Activated CD4-positive, CD25-positive, alpha-beta regulatory T cell treated with anti-CD3 and anti-CD28 coated beads, Interleukin-2, amount 50 U/mL, for 16 hours (primary cell): ENCODE measurements around the gene PTPRN2.
"Not testable (repeated sequence)": the region's sequence is repeated elsewhere in the genome, so short reads cannot be mapped to it uniquely, and the experiment has no call there.

Source experiments
- DNase-seq: peaks from one replicate; pipeline ENCODE4 v3.0.0-alpha.2; 2020; ENCODE audit warnings: low read depth, low spot score

The PTPRN2 gene

GRCh38 chr7:157707983-157708918 is 879.4 kb downstream of the PTPRN2 start:
- no peak for DNase-seq

GRCh38 chr7:157704365-157704764 is 883.3 kb downstream of the PTPRN2 start:
- DNase-seq: no peak

- DNase-seq: no peak
These were observed 884.0 kb downstream of the PTPRN2 start for GRCh38 chr7:157703534-157704195.

- no peak for DNase-seq
These were observed 884.5 kb downstream of the PTPRN2 start for GRCh38 chr7:157703131-157703530.

GRCh38 chr7:157702311-157703023 is 885.2 kb downstream of the PTPRN2 start:
- no peak for DNase-seq

GRCh38 chr7:157701395-157702180 is 886.0 kb downstream of the PTPRN2 start:
- not testable (repeated sequence) for DNase-seq

- no peak for DNase-seq
These were observed 887.2 kb downstream of the PTPRN2 start for GRCh38 chr7:157700231-157701005.

- no peak for DNase-seq
These were observed 888.1 kb downstream of the PTPRN2 start for GRCh38 chr7:157699357-157700013.

GRCh38 chr7:157697287-157697686 is 890.3 kb downstream of the PTPRN2 start:
- not testable (repeated sequence) for DNase-seq

- not testable (repeated sequence) for DNase-seq
These were observed 892.0 kb downstream of the PTPRN2 start for GRCh38 chr7:157695609-157696008.

- no peak for DNase-seq
These were observed 893.3 kb downstream of the PTPRN2 start for GRCh38 chr7:157694376-157694665.

- DNase-seq: no peak
These were observed 893.9 kb downstream of the PTPRN2 start for GRCh38 chr7:157693521-157694375.

- DNase-seq: no peak
These were observed 894.5 kb downstream of the PTPRN2 start for GRCh38 chr7:157693071-157693520.

- no peak for DNase-seq
These were observed 895.1 kb downstream of the PTPRN2 start for GRCh38 chr7:157692460-157693011.

- DNase-seq: no peak
These were observed 895.8 kb downstream of the PTPRN2 start for GRCh38 chr7:157691586-157692459.

GRCh38 chr7:157690833-157691585 is 896.6 kb downstream of the PTPRN2 start:
- DNase-seq: no peak
